Pons (tissue), 1 donor: Measurements from ENCODE around the gene PPL.

ENCODE experiments used
- DNase-seq: peaks from one replicate; pipeline ENCODE4 v3.0.0-alpha.2; 2016; ENCODE audit warnings: low spot score

Gene PPL

DNA sequence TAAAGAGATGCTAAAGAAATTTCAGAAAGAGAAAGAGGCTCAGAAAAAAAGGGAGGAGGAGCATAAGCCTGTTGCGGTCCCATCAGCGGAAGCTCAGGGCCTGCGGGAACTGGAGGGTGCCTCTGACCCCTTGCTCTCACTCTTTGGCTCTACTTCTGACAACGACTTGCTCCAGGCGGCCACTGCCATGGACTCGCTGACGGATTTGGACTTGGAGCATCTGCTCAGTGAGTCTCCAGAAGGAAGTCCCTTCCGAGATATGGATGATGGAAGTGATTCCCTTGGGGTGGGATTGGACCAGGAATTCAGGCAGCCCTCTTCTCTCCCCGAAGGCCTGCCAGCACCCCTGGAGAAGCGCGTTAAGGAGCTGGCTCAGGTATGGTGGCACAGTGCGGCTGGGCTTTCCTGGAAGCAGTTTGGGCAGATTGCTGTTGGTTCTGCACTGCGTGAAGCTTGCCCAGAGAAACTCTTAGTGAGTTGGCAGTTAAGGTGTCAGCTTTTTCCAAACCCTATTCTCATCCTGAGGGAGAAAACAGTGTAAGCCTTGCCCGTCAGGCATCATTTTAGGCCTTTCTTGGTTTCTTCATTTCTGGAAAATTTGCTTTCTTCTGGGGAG lies 76.1 kb downstream of the PPL start:
- no peak for DNase-seq

DNA sequence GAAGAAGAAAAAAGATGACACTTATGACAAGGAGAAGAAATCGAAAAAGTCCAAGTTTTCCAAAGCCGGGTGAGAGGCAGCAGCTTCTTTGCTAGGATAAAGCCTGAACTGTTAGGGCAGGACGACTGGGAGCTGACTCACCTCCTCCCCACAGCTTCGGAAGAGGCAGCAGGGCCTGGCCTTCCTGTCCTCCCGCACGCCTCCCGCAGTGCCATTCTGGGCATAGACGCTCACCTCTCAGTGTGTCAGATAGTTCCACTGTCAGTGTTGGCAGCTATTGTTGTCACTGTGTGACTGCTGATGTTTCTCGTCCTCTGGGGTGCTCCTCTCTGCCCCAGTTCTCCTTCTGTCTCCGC lies 77.1 kb downstream of the PPL start:
- DNase-seq: no peak

DNA sequence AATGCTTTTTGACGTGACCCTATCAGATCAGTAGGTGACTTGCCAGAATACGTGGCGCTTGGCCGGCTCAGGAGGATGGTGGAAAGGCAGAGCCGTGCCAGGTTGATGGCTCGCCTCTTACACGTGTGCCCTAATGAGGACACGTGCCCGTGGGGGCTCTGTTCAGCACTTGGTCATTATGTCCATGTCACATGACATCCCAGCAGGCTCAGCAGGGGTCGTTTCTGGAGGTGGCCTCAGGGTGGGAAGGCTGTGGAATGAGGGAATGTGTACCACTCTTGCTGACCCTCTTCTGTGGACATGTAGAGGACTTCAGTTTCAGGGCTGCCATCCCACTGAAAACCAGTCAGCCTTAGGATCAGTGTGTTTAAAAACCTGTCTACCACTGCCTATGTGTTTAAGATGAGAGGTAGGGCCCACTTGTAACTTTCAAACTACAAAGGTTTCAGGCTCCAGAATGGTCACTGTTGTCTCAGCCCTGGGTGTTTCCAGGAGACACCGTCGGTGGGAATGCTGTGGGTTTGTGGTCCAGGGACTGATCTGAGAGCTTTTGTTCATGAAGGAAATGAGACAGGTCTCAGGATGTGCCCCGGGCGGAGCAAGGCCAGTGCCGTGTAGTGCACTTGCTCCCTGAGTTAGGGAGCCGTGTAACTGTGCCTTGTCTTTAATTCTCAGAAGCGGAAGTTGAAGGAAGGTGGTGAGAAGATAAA lies 77.6 kb downstream of the PPL start:
- no peak for DNase-seq

DNA sequence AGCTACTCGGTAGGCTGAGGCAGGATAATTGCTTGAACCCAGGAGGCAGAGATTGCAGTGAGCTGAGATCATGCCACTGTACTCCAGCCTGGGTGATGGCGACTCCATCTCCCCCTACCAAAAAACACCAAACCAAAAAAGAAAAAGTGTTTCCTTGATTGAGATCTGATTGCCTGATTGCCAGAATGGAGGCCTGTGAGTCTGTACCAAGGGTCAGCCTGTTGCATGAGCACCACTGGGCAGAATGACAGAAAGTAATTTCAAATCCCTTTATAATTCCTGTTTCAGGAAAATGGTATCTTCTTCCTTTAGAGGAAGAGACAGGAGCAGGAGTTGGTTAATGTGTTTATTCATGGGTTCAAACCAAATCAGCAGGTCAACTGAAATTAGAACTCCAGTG lies 81.1 kb downstream of the PPL start:
- DNase-seq: no peak

DNA sequence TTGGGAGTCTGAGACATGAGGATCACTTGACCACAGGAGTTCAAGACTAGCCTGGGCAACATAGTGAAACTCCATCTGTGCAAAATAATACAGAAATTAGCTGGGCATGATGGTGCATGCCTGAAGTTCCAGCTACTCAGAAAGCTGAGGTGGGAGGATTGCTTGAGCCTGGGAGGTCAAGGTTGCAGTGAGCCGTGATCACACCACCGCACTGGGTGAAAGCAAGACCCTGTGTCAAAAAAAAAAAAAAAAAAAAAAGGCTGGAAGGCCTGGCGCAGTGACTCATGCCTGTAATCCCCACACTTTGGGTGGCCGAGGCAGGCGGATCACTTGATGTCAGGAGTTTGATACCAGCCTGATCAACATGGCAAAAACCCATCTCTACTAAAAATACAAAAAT lies 81.6 kb downstream of the PPL start:
- DNase-seq: no peak

DNA sequence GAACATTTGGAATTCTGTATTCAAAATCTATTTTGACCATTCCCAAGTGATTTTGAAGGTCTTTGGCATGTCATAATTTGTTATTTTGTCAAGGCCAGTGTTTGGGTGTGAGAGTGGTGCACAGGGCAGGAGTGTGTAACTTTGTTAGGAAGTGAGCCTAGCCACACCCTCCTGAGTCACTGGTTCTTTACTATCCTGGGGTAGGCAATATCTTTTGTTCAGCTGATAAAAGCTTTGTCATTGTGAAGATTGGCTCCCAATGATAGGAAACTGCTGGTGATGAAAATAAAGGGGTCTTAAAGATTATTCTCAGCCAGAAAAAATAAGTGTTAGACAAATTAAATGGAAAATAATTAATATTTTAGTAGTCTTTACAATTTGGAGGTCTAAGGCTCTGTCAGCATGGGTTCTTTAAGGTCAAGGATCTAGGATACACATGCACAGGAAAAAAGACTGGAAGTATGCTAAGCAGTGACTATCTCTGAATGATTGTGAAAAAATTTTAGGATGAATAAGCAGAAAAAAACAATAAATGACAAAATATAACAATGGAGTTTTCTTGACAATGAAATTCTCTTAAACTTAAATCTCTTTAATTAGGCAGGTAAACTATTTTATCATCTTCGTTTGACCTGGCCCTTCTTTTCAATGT lies 84.6 kb downstream of the PPL start:
- DNase-seq: no peak

DNA sequence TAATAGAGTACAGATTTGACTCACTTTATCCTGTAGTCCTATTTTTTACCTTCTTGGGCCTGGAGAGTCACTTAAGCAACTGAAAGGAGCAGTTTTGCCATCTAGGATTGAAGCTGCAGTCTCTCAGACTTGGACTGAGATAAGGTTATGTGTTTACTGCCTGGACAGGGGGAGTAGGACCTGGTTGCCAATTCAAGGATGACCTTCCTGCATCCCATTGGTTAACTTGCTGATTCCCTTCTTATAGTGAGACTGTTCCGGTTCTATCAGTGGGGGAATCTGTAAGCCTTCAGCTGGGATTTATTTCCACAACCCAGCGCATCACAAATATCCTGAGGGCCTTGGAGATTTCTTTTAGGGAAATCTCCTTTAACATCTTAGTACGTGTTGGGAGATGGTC lies 86.7 kb downstream of the PPL start:
- no peak for DNase-seq

DNA sequence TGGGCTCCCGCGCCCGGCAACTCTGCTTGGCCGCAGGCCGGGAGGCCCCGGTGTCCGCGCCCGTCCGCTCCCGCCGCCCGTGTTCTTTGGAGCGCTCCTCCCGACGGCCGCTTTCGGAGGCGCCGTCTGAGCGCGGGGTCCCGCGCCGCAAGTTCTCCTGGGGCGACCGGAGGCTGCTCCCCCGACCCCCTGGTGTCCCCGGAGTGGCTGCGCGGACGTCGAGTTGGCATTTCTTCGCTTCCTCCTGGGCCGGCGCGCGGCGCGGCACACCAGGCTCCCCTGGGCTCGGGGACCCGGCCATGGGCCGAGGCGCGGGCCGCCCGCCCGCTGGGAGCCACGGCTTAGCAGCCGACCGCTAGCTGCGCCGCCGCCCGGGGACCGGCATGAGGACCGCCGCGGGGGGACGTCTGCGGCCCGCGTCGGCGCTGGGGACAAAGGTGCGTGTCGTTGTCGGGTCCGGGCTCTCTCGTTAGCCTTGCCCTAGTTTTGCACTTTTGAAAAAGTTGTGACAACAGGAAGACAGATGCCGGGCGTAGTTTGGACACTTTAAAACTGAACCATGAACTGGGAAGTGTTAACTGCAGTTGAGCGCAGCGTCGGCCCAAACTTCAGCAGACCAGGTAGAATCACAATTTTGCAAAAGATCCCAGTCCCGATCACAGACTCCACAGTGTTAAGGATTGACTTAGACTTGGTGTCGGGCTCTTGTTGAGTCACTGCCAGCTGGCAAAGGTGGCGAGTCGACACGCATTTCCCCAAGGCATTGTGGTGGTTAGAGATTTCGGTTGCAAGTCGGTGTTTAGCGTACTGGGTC lies 89.0 kb downstream of the PPL start:
- DNase-seq: no peak

DNA sequence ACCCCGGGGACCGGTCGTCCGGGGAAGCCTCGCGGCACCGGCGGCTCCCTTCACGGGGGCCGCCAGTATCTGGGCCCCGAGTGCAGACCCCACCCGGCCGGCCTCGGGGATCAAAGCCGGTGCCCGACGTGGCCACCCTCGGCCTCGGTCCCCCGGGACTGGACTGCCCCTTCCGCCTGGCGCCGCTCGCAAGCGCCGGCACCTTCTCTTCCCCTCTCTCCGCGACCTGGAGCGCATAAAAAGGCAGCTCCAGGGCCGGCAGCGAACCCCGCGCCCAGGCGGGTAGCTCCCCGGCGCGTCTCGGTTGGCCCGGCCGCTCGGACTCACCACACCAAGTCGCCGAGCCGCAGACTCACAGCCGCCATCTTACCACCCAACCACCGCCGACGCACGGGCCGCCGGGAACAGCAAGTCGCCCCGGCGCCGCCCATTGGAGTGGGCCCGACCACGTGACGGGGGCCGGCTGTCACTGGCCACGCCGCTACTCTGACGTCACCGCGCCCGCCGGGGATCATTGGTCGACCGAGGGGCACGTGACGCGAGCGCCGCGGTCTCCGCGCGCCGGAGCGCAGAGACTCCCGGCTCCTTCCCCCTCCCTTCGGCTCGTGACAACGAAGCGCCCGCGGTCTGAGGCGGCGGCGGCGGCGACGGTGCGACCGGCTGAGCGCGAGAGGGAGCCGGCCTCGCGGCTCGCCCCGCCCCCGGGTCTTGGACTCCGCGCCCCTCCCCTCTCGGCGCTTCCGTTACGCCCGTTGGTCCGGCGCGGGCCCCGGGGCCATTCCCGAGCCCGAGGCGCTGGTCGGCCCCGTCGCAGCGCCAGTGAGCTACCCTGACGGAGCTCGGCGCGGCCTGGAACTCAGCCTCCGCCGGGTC lies 89.8 kb downstream of the PPL start, which contains the start of the genes GLYR1 and UBN1:
Gene GLYR1, minus strand, starts transcription at position 388 of the 873 bp plus-strand sequence. Its CDS starts 23 bp downstream, at position 365.
Gene UBN1, plus strand, starts transcription at position 581 of the 873 bp plus-strand sequence. CDS start 5,437 bp downstream, outside the sequence.
- DNase-seq: peak; percentile 93

DNA sequence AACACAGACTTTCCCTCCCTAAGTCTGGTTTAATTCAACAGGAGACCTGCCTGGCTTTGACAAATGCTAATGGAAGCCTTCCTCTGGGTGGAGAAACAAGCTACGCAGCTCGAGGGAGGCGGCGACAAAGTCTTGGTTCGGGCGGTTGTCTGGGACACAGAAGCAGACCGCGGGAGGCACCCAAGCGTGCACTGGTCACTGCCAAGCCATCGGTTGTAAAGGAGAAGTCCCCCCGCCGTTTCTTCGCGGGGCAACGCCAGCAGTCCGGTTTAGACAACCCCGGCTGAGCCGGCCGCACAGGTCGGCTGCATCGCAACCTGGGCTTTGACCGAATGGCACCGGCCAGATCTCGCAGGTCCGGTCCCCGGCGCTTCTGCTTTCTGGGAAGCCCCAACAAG lies 90.4 kb downstream of the PPL start:
- peak; percentile 31 for DNase-seq

DNA sequence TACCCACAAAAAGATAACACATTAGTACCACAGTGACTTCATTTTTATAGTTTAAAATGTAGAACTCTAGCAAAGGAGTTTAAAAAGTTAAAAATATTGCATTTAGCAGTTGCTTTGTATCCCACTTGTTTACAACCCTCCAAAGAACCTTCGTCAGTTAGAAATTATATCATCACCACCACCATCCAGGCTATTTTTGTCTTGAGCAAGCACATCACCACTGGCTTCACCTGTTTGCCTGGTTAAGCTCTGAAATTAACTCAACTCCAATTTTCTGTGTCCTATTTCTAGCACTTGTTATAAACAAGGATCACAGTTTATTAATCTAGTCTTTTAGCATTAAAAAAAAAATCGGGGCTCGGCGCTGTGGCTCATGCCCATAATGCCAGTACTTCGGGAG lies 96.0 kb downstream of the PPL start:
- no peak for DNase-seq

DNA sequence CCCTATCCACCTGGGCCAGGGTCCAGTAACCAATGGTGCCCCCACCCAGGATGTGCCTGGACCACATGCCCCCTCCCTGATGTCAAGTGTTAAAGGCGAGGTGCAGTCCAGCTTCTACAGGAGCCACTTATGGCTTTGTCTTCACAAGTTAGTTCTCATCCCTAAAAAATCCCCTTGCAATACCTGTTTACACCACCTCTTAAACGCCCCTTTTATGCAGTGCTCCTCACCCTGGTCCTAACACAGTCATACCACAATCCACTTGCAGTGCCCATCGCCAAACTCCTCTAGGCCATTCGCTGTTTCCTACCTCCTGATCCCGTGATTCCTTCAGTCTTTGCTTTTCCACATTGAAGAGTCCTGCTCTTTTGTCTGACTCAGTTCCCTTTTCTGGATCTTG lies 97.0 kb downstream of the PPL start:
- DNase-seq: no peak

DNA sequence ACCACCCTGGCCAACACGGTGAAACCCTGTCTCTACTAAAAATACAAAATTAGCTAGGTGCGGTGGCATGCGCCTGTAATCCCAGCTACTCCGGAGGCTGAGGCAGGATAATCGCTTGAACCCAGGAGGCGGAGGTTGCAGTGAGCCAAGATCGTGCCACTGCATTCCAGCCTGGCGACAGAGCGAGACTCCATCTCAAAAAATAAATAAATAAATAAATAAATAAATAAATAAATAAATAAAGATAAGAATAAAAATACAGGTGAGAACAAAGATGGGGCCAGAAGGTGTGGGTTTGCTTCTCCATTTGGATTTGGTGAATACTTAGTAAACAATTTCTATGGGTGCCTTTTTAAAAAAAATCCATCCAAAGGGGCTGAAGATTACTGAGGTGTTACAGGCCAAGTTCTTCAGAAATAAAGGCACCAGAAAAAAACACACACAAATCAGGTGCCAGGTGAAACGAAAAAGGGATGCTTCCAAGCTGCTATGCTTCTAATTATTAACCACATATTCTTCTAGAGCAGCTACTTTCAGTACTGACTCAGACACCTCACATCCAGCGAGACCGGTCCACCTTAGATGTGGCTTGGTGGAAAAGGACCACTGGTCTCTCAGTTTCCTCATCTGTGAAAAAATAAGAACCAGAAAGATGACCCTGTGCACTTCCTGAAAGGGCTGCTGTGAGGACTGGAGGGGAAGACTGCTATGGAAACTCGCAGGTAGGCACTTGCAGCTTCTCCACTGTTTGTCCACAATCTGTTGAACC lies 99.0 kb downstream of the PPL start:
- DNase-seq: no peak

DNA sequence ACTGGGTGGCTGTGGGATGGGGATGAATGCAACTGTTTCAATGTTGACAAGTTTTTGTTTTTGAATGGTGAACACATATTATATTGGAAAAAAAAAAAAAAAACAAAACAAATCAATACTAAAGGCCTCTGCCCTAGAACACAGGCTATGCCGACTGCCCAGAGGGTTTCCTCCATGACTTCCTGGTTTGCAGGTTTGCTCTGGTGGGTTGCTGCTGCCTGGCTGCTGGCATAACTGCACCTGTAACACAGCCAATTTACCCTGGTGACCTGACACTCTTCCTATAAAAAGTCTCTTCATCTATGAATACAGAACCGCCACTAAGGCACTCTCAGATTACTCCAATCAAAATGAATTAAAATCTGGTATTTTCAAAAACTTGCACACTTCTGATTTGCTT lies 100.2 kb downstream of the PPL start:
- DNase-seq: no peak

DNA sequence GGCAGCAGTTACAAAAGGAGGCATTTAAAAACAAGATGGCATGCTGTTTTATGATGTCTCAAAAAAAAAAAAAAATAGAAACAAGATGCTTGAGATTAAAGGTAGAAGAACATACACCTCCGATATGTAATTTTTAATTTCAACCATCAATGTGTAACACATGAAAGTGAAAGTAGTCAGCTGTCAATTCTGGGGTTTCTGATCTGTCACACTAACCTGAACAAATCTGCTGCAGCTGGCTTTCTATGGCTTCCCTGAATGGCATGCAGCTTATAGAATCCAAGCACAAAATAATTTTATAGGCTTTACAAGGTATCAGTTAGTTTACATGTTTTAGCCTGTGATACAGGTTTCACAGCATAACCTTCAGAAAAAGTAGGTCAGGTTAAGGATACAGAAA lies 103.4 kb downstream of the PPL start:
- DNase-seq: no peak

DNA sequence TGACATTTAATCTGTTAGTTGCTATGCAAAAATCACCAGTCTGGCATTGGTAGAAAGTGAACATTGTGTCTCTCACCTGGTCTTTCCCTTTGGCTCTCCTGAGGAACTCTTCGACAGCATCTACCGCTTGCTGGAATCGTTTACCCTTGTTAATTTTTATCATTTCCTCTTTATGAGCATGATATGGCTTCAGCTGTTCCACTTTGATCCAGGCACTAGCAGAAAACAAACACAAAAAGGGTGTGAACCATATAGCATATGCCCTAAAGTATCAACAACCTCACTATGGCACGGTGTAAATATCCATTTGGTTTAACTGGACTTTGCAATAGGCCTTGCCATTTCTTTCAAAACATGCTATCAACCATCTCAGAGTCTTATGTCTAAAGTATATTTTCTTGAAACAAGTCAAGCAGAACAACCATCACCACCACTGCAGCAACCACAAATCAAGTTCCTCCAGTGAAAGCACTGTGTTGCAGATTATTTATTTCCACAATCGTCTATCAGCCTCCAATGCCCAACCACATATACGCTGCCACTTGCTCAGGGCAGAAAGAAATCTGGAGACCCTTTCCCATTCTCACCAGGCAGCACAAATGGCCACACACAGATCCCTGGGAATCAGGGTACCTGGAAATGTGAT lies 104.1 kb downstream of the PPL start:
- DNase-seq: no peak
